MM.1S (cell line): Measurements from ENCODE around the gene ZFYVE21.

Source experiments
- DNase-seq: peaks from one replicate; pipeline ENCODE4 v3.0.0-alpha.2; 2015
- H2AFZ ChIP-seq: fragments of 300-600 bp; sonication (generic); 2 replicates; pipeline ENCODE4 v1.6.0; 2016; ENCODE audit warnings: antibody characterized with exemption, low read length
- H3F3A ChIP-seq: fragments of 300-600 bp; sonication (generic); 2 replicates; pipeline ENCODE4 v1.6.1; 2016; ENCODE audit warnings: mild to moderate bottlenecking, antibody characterized with exemption, low read length, moderate library complexity, mixed read lengths; ENCODE audit not compliant: insufficient read depth
- H3K27ac ChIP-seq: fragments of 300-600 bp; sonication (generic); 2 replicates; pipeline ENCODE4 v1.5.1; 2016; ENCODE audit warnings: mild to moderate bottlenecking, low read length
- H3K27me3 ChIP-seq: fragments of 300-600 bp; sonication (generic); replicated peaks from 2 replicates; pipeline ENCODE4 v1.6.0; 2016; ENCODE audit warnings: low read length; ENCODE audit not compliant: insufficient read depth
- H3K36me3 ChIP-seq: fragments of 300-600 bp; sonication (generic); replicated peaks from 2 replicates; pipeline ENCODE4 v1.6.1; 2016; ENCODE audit warnings: mild to moderate bottlenecking, low read length, mixed read lengths; ENCODE audit not compliant: insufficient read depth
- H3K4me1 ChIP-seq: fragments of 300-600 bp; sonication (generic); 2 replicates; pipeline ENCODE4 v1.6.1; 2016; ENCODE audit warnings: low read length, mixed read lengths
- H3K4me2 ChIP-seq: fragments of 300-600 bp; sonication (generic); 2 replicates; pipeline ENCODE4 v1.6.0; 2016; ENCODE audit warnings: low read depth, low read length
- H3K4me3 ChIP-seq: fragments of 300-600 bp; sonication (generic); 2 replicates; pipeline ENCODE4 v1.5.1; 2016; ENCODE audit warnings: low read length, mixed read lengths
- H3K79me2 ChIP-seq: fragments of 300-600 bp; sonication (generic); 2 replicates; pipeline ENCODE4 v1.6.1; 2016; ENCODE audit warnings: mixed run types, low read length, mixed read lengths
- H3K9ac ChIP-seq: fragments of 300-600 bp; sonication (generic); 2 replicates; pipeline ENCODE4 v1.6.1; 2016; ENCODE audit warnings: low read length, mixed read lengths
- H3K9me2 ChIP-seq: fragments of 300-600 bp; sonication (generic); replicated peaks from 2 replicates; pipeline ENCODE4 v1.6.1; 2016; ENCODE audit warnings: mild to moderate bottlenecking, low read length, mixed read lengths; ENCODE audit not compliant: insufficient read depth
- H3K9me3 ChIP-seq: fragments of 300-600 bp; sonication (generic); replicated peaks from 2 replicates; pipeline ENCODE4 v1.6.1; 2016; ENCODE audit warnings: mild to moderate bottlenecking, low read length, mixed read lengths; ENCODE audit not compliant: insufficient read depth
- H4K20me1 ChIP-seq: fragments of 300-600 bp; sonication (generic); 2 replicates; pipeline ENCODE4 v1.6.1; 2016; ENCODE audit warnings: mild to moderate bottlenecking, low read length, moderate library complexity, mixed read lengths; ENCODE audit not compliant: insufficient read depth
- EZH2 ChIP-seq: fragments of 300-600 bp; sonication (generic); optimal IDR thresholded peaks from 2 replicates; pipeline ENCODE3; 2017; ENCODE audit warnings: low read depth, mild to moderate bottlenecking, antibody characterized with exemption, low read length, mixed read lengths
- EZH2phosphoT487 ChIP-seq: fragments of 300-600 bp; sonication (generic); IDR thresholded peaks from 2 replicates; pipeline ENCODE4 v1.6.1; 2018; ENCODE audit warnings: antibody characterized with exemption, low read length
- TF ChIP-seq, protein P1 (sequence below): fragments of 300-600 bp; sonication (generic); IDR thresholded peaks from 2 replicates; pipeline ENCODE4 v1.5.1; 2016; ENCODE audit warnings: antibody characterized with exemption, low read length, mixed read lengths

Gene ZFYVE21

DNA sequence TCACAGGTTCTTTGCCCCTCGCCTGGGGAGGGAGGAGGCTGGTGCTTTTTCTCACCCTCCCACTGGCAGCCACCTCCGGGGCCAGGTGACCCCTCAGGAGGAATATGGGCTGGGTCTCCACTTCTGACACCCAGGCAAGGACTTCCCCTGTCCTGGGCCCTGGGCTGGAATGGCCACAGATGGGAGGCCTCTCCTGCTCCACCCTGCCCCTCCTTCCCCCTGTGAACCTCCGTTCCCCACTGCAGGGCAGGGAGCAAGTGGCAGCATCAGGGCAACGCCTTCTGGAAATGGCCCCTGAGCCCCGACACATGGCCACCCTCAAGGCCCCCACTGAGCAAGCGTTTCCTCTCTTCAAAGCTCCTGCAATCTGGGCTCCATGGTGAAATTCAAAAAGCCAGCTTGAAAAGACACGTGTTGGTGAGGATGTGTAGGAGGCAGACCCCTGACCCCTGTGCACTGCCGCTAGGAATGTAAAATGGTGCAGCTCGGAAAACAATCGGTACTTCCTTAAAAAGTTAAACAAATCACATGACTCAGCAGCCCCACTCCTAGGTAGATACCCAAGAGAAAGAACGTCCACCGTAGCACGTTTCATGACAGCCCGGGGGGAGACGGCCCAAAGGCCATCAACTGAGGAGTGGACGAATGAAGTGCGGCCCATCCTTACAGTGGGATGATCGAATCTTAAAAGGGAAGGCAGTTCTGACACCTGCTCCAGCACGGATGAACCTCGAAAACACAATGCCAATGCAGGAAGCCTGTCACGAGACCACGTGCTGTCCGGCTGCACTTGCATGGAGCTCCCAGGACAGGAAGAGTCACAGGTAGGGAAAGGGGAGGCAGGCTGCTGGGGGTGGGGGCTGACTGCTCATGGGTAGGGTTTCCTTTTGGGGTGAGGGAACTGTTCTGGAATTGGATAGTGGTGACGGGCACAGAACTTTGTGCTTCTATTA is 11.9 kb upstream of the ZFYVE21 start:
- Histone ChIP-seq H3K4me1 (no peaks in the 10 kb centered on the region), H3K36me3 (no peaks in the 10 kb centered on the region), H3K9me2 (no peaks in the 10 kb centered on the region), H3K9ac (no peak overlapping the region), H3K27me3 (no peaks in the 10 kb centered on the region), H3K79me2 (no peaks in the 10 kb centered on the region), H3K4me2 (no peak overlapping the region), H2AFZ (no peak overlapping the region), H3K27ac (no peak overlapping the region), H4K20me1 (no peaks in the 10 kb centered on the region), H3F3A (no peaks in the 10 kb centered on the region), H3K9me3 (no peaks in the 10 kb centered on the region), H3K4me3 (no peak overlapping the region)
- DNase-seq, result no peak
- TF ChIP-seq, protein P1, sequence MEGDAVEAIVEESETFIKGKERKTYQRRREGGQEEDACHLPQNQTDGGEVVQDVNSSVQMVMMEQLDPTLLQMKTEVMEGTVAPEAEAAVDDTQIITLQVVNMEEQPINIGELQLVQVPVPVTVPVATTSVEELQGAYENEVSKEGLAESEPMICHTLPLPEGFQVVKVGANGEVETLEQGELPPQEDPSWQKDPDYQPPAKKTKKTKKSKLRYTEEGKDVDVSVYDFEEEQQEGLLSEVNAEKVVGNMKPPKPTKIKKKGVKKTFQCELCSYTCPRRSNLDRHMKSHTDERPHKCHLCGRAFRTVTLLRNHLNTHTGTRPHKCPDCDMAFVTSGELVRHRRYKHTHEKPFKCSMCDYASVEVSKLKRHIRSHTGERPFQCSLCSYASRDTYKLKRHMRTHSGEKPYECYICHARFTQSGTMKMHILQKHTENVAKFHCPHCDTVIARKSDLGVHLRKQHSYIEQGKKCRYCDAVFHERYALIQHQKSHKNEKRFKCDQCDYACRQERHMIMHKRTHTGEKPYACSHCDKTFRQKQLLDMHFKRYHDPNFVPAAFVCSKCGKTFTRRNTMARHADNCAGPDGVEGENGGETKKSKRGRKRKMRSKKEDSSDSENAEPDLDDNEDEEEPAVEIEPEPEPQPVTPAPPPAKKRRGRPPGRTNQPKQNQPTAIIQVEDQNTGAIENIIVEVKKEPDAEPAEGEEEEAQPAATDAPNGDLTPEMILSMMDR, result no peak
- no peak for TF ChIP-seq EZH2phosphoT487
- TF ChIP-seq EZH2, result no peak

DNA sequence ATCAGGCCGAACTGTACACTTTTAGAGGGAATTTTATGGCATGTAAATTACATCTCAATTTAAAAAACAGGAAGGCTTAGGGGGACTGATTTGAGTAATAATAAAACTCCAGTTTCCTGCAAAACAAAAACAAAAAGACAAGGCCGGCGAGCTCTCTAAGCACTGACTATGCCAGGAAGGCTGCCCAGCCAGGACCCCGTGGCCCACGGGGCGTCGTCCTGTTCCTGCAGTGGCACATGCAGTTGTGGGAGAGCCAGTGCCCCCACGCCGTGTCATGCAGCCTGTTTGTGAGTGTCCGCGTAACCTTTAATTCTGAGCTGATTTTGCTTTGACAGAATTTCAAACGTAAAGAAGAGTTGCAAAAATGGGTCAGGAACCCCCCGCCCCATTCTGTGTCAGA is 10.9 kb upstream of the ZFYVE21 start:
- H2AFZ ChIP-seq, result no peak overlapping the region
- H3K27me3 ChIP-seq, result no peaks in the 10 kb centered on the region
- no peaks in the 10 kb centered on the region for H3K9me2 ChIP-seq
- H3K9me3 ChIP-seq, result no peaks in the 10 kb centered on the region
- H3K9ac ChIP-seq, result no peak overlapping the region
- H3K4me2 ChIP-seq, result no peak overlapping the region
- H3K4me1 ChIP-seq, result no peaks in the 10 kb centered on the region
- no peak for DNase-seq
- no peaks in the 10 kb centered on the region for H3F3A ChIP-seq
- TF ChIP-seq EZH2 (no peak), EZH2phosphoT487 (no peak)
- TF ChIP-seq, protein P1, result no peak
- no peaks in the 10 kb centered on the region for H4K20me1 ChIP-seq
- H3K36me3 ChIP-seq, result no peaks in the 10 kb centered on the region
- H3K4me3 ChIP-seq, result no peak overlapping the region
- no peaks in the 10 kb centered on the region for H3K79me2 ChIP-seq
- no peak overlapping the region for H3K27ac ChIP-seq

DNA sequence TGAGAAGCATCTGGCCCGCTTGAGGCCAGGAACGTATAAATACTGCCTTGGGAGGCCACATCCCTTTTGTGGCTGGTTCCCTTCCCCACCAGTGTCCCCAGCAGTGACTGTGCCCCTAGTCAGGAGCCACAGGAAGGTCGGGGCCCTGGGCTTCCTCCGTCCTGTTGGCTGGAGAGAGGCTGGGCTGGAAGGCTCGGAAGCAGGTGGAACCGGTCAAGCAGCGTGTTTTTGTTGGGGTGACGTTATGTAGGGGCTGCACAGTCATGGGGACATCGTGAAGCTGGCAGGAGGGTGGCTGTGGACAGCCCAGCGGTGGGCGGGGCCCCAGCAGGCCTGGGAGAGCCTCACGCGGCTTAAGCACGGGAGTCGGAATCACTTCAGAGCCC is 10.5 kb upstream of the ZFYVE21 start:
- Histone ChIP-seq H3K4me3 (no peak overlapping the region), H3K27ac (no peak overlapping the region), H3K9ac (no peak overlapping the region), H3K9me2 (no peaks in the 10 kb centered on the region), H4K20me1 (no peaks in the 10 kb centered on the region), H3K9me3 (no peaks in the 10 kb centered on the region), H3K27me3 (no peaks in the 10 kb centered on the region), H2AFZ (no peak overlapping the region), H3F3A (no peaks in the 10 kb centered on the region), H3K79me2 (no peaks in the 10 kb centered on the region), H3K4me1 (no peaks in the 10 kb centered on the region), H3K36me3 (no peaks in the 10 kb centered on the region), H3K4me2 (no peak overlapping the region)
- TF ChIP-seq, protein P1, result no peak
- no peak for TF ChIP-seq EZH2phosphoT487
- no peak for TF ChIP-seq EZH2
- no peak for DNase-seq
